Testis (tissue), 2 donors: ENCODE measurements around the gene HLA-DMB.

Source experiments
- CTCF ChIP-seq, 3 experiments: fragments of 450-650 bp in 2 of 3; fragments of 200-600 bp in 1 of 3; sonication (generic) in 1 of 3; IDR thresholded peaks; one replicate each; pipeline ENCODE4 v1.5.1; 2016 to 2019; ENCODE audit warnings: antibody characterized with exemption in 3 of 3, mild to moderate bottlenecking in 2 of 3, moderate library complexity in 1 of 3
- POLR2A ChIP-seq: fragments of 450-650 bp; IDR thresholded peaks from one replicate; pipeline ENCODE4 v1.6.1; 2017; ENCODE audit warnings: antibody characterized with exemption, mild to moderate bottlenecking, moderate library complexity

- no peak for TF ChIP-seq POLR2A
- TF ChIP-seq CTCF (IDR thresholded peaks at IDR 0.05): peak in 1 of 3 experiments; percentile 12
Observed at GRCh38 chr6:32954986-32955802, 14.4 kb upstream of the HLA-DMB start.
